ENCODE data around the gene MAPK8IP1. TPM values are rescaled to one million over a fixed set of nuclear protein-coding genes. Genes with fewer than 3 reads are reported as not detected.
A peak's percentile ranks its signal among the peaks of the same experiment; 100 is the strongest.

Gene MAPK8IP1
- total and polyA plus RNA-seq, 2 donors (not counting 1 experiment from before 2014, with no cell fraction given): 2.1 to 4.0 TPM

GRCh38 chr11:45906096-45906682 is 20.7 kb downstream of the MAPK8IP1 start:
- Mint-ChIP-seq H3K4me1 (peaks cover 13% of the 10 kb centered on the region), H3K4me3 (no peak overlapping the region), H3K27me3 (no peaks in the 10 kb centered on the region), H3K27ac (no peak overlapping the region), H3K9me3 (ENCODE audit: insufficient read depth) (no peaks in the 10 kb centered on the region)
- POLR2A ChIA-PET: interaction anchor here (1.0 kb wide), 1 partner anchor 10 kb away, joined by 5 read pairs; no protein-coding TSS in a partner anchor
- no peak overlapping the region for H3K4me3 ChIP-seq (ENCODE audit: control extremely low read depth in 1 of 5, extremely low read depth in 1 of 5, insufficient read depth in 1 of 5, low read depth in 2 of 5, low read length in 4 of 5)
- peaks cover 0 to 13% of the 10 kb centered on the region in 2 donors for H3K4me1 ChIP-seq (ENCODE audit: control insufficient read depth in 2 of 2, insufficient read depth in 2 of 2, low read length in 2 of 2)
- DNase-seq (no peak), ATAC-seq (ENCODE audit: low read depth) (no peak)
- no peak overlapping the region for H3K4me2 ChIP-seq (replicated peaks; ENCODE audit: low read depth, low read length, poor library complexity, severe bottlenecking)
- H3K36me3 ChIP-seq (replicated peaks in 1 of 2; ENCODE audit: control extremely low read depth in 1 of 2, control insufficient read depth in 1 of 2, extremely low read depth in 1 of 2, insufficient read depth in 2 of 2, low read length in 1 of 2): peaks cover 0 to 20% of the 10 kb centered on the region in 2 experiments
- H3K9me3 ChIP-seq (ENCODE audit: control extremely low read depth in 1 of 3, control insufficient read depth in 2 of 3, insufficient read depth in 1 of 3, low read length in 2 of 3): no peaks in the 10 kb centered on the region
- H2AFZ ChIP-seq (ENCODE audit: insufficient read depth, low read depth, low read length, poor library complexity, severe bottlenecking): no peak overlapping the region
- H3K27me3 ChIP-seq (replicated peaks in 1 of 4; ENCODE audit: control extremely low read depth in 1 of 4, control insufficient read depth in 3 of 4, insufficient read depth in 4 of 4, low read length in 3 of 4): no peaks in the 10 kb centered on the region
- H3K27ac ChIP-seq (ENCODE audit: low read length in 2 of 2): no peak overlapping the region
- peaks cover 20% of the 10 kb centered on the region for H4K20me1 ChIP-seq (ENCODE audit: control insufficient read depth, insufficient read depth, low read length, poor library complexity, severe bottlenecking)
- TF ChIP-seq EZH2 (IDR thresholded peaks at IDR 0.05; ENCODE audit: borderline replicate concordance, insufficient read depth, low read depth, low read length, poor library complexity, severe bottlenecking): no peak
- no peak for TF ChIP-seq CTCF (IDR thresholded peaks at IDR 0.05)
- WGBS (ENCODE audit: insufficient coverage): 64% methylated on average over 19 of the region's 19 CpGs
- CTCF ChIA-PET: interaction anchor here (1.0 kb wide), 1 partner anchor 100 kb away, joined by 3 read pairs; no protein-coding TSS in a partner anchor
- H3K9ac ChIP-seq (ENCODE audit: low read length): no peak overlapping the region
- intact Hi-C loops (cut with micrococcal nuclease): no loop called here
- no peaks in the 10 kb centered on the region for H3K79me2 ChIP-seq (ENCODE audit: control insufficient read depth, insufficient read depth, low read length)

- WGBS (ENCODE audit: insufficient coverage): 82% methylated on average over 18 of the region's 18 CpGs
- Histone ChIP-seq H3K4me3 (ENCODE audit: control extremely low read depth in 1 of 5, extremely low read depth in 1 of 5, insufficient read depth in 1 of 5, low read depth in 2 of 5, low read length in 4 of 5) (no peak within 1 kb of the TSS), H3K36me3 (replicated peaks in 1 of 2; ENCODE audit: control extremely low read depth in 1 of 2, control insufficient read depth in 1 of 2, extremely low read depth in 1 of 2, insufficient read depth in 2 of 2, low read length in 1 of 2) (peaks cover 0 to 25% of the 10 kb centered on the region in 2 experiments), H3K27me3 (replicated peaks in 1 of 4; ENCODE audit: control extremely low read depth in 1 of 4, control insufficient read depth in 3 of 4, insufficient read depth in 4 of 4, low read length in 3 of 4) (no peaks in the 10 kb centered on the region), H3K4me2 (replicated peaks; ENCODE audit: low read depth, low read length, poor library complexity, severe bottlenecking) (no peak within 1 kb of the TSS), H4K20me1 (ENCODE audit: control insufficient read depth, insufficient read depth, low read length, poor library complexity, severe bottlenecking) (peaks cover 24% of the 10 kb centered on the region), H3K4me1 (ENCODE audit: control insufficient read depth in 2 of 2, insufficient read depth in 2 of 2, low read length in 2 of 2) (peaks cover 0 to 13% of the 10 kb centered on the region in 2 donors), H3K9me3 (ENCODE audit: control extremely low read depth in 1 of 3, control insufficient read depth in 2 of 3, insufficient read depth in 1 of 3, low read length in 2 of 3) (no peaks in the 10 kb centered on the region), H3K27ac (ENCODE audit: low read length in 2 of 2) (no peak within 1 kb of the TSS), H3K79me2 (ENCODE audit: control insufficient read depth, insufficient read depth, low read length) (no peaks in the 10 kb centered on the region), H2AFZ (ENCODE audit: insufficient read depth, low read depth, low read length, poor library complexity, severe bottlenecking) (no peak within 1 kb of the TSS), H3K9ac (ENCODE audit: low read length) (no peak within 1 kb of the TSS)
- DNase-seq: no peak
- no peak within 1 kb of the TSS for H3K4me3 Mint-ChIP-seq
- ChIA-PET POLR2A (interaction anchor here (1.0 kb wide), 1 partner anchor 16 kb away, joined by 3 read pairs; no protein-coding TSS in a partner anchor), CTCF (interaction anchor here (0.7 to 1.0 kb wide), 2 partner anchors 34 to 99 kb away, joined by 3 read pairs; no protein-coding TSS in a partner anchor)
- peaks cover 13% of the 10 kb centered on the region for H3K4me1 Mint-ChIP-seq
- H3K27ac Mint-ChIP-seq: peak within 1 kb of the TSS; percentile 33
- no peaks in the 10 kb centered on the region for H3K27me3 Mint-ChIP-seq
- no peak for TF ChIP-seq EZH2 (IDR thresholded peaks at IDR 0.05; ENCODE audit: borderline replicate concordance, insufficient read depth, low read depth, low read length, poor library complexity, severe bottlenecking)
- TF ChIP-seq CTCF (IDR thresholded peaks at IDR 0.05): no peak
- no peaks in the 10 kb centered on the region for H3K9me3 Mint-ChIP-seq (ENCODE audit: insufficient read depth)
- no peak for ATAC-seq (ENCODE audit: low read depth)
- intact Hi-C loops (cut with micrococcal nuclease): no loop called here
Measured at GRCh38 chr11:45906965-45907611, 21.6 kb downstream of the MAPK8IP1 start, which contains the start of gene FREY1. Gene FREY1, minus strand, starts transcription at chr11:45907271. Its CDS starts 26 bp downstream, at chr11:45907245.

Measured in B cell (primary cell).